GM12892 (cell line): ENCODE measurements around the gene SLC7A4.

ENCODE experiments used
- POLR2A ChIP-seq: IDR thresholded peaks from 2 replicates; pipeline ENCODE4 v1.6.1; 2011; ENCODE audit warnings: low read depth, low read length, control low read depth
- POLR2AphosphoS5 ChIP-seq: IDR thresholded peaks from 2 replicates; pipeline ENCODE4 v1.6.1; 2011; ENCODE audit warnings: low read depth, low read length, control low read depth
- TAF1 ChIP-seq: IDR thresholded peaks from 2 replicates; pipeline ENCODE4 v1.6.1; 2011; ENCODE audit warnings: low read depth, mild to moderate bottlenecking, control low read depth, low read length, borderline replicate concordance

- TF ChIP-seq POLR2AphosphoS5 (no peak), POLR2A (no peak), TAF1 (no peak)
These were observed 39.7 kb downstream of the SLC7A4 start for GRCh38 chr22:20992456-20993303.
